Endothelial cell (in vitro differentiated cells): ENCODE results near the gene HDLBP. TPM values are rescaled to one million over a fixed set of nuclear protein-coding genes. Genes with fewer than 3 reads are reported as not detected.

Experiments
- DNase-seq: peaks from one replicate; pipeline ENCODE4 v3.0.0; 2021; ENCODE audit warnings: low spot score
- H3K27ac Mint-ChIP-seq: one replicate; pipeline ENCODE4 v1.8.0; 2021; ENCODE audit warnings: mixed read lengths, inconsistent platforms; ENCODE audit not compliant: unreplicated experiment
- H3K27me3 Mint-ChIP-seq: one replicate; pipeline ENCODE4 v1.8.0; 2021; ENCODE audit warnings: mild to moderate bottlenecking, moderate library complexity, mixed read lengths, inconsistent platforms; ENCODE audit not compliant: unreplicated experiment
- H3K36me3 Mint-ChIP-seq: one replicate; pipeline ENCODE4 v1.8.0; 2021; ENCODE audit warnings: mild to moderate bottlenecking, low read depth, mixed read lengths, inconsistent platforms; ENCODE audit not compliant: unreplicated experiment
- H3K4me1 Mint-ChIP-seq: one replicate; pipeline ENCODE4 v1.8.0; 2021; ENCODE audit warnings: mild to moderate bottlenecking, mixed read lengths, inconsistent platforms; ENCODE audit not compliant: unreplicated experiment
- H3K4me3 Mint-ChIP-seq: one replicate; pipeline ENCODE4 v1.8.0; 2021; ENCODE audit warnings: mild to moderate bottlenecking, mixed read lengths, inconsistent platforms; ENCODE audit not compliant: unreplicated experiment
- H3K9me3 Mint-ChIP-seq: one replicate; pipeline ENCODE4 v1.8.0; 2021; ENCODE audit warnings: mixed read lengths, inconsistent platforms; ENCODE audit not compliant: unreplicated experiment
- total RNA-seq: library from RNA; stranded (reverse); fragmentation: NEBNext Ultra II Directional; extraction: Animal tissue kit (Norgen Biotek cat#: 25700); gene quantifications from one replicate; pipeline ENCODE4 v1.2.1, GENCODE V29; 2021; ENCODE audit not compliant: unreplicated experiment
- TF ChIP-seq, protein P1 (sequence below): fragments of 200-600 bp; sonication (generic); IDR thresholded peaks from one replicate; pipeline ENCODE4 v1.5.0; 2021; ENCODE audit warnings: antibody characterized with exemption; ENCODE audit not compliant: unreplicated experiment

Gene HDLBP
- total RNA-seq, 1 donor from 2014 or later, result 364 TPM

DNA sequence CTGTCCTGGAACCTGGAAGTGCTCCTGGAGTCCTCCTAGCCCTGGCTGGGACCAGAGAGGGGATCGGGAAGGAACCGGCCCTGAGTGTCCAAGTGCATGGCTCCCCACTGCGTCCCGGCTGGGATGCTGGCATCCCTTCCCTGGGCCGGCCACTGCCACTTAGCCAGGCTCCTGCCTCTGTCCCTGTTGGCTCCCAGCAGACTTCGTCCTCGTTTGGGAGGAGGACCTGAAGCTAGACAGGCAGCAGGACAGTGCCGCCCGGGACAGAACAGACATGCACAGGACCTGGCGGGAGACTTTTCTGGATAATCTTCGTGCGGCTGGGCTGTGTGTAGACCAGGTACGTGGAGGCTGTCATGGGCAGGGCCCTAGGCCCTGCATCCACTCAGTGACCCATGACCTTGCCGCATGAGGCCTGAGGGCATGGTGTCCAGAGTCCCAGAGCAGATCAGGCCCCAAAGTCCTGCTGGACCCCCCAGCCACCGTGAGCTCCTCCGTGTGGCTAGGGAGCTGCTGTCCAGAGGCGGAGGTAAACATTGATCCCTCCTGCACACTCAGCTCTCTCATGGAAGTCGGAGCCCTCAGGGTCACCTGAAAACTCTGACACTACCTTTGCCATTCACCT is 119.9 kb downstream of the HDLBP start:
- Mint-ChIP-seq H3K9me3 (no peaks in the 10 kb centered on the region), H3K27me3 (peaks cover 4% of the 10 kb centered on the region), H3K36me3 (no peaks in the 10 kb centered on the region), H3K4me1 (no peaks in the 10 kb centered on the region), H3K27ac (no peak overlapping the region), H3K4me3 (no peak overlapping the region)
- TF ChIP-seq, protein P1, sequence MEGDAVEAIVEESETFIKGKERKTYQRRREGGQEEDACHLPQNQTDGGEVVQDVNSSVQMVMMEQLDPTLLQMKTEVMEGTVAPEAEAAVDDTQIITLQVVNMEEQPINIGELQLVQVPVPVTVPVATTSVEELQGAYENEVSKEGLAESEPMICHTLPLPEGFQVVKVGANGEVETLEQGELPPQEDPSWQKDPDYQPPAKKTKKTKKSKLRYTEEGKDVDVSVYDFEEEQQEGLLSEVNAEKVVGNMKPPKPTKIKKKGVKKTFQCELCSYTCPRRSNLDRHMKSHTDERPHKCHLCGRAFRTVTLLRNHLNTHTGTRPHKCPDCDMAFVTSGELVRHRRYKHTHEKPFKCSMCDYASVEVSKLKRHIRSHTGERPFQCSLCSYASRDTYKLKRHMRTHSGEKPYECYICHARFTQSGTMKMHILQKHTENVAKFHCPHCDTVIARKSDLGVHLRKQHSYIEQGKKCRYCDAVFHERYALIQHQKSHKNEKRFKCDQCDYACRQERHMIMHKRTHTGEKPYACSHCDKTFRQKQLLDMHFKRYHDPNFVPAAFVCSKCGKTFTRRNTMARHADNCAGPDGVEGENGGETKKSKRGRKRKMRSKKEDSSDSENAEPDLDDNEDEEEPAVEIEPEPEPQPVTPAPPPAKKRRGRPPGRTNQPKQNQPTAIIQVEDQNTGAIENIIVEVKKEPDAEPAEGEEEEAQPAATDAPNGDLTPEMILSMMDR, result no peak
- DNase-seq, result no peak

DNA sequence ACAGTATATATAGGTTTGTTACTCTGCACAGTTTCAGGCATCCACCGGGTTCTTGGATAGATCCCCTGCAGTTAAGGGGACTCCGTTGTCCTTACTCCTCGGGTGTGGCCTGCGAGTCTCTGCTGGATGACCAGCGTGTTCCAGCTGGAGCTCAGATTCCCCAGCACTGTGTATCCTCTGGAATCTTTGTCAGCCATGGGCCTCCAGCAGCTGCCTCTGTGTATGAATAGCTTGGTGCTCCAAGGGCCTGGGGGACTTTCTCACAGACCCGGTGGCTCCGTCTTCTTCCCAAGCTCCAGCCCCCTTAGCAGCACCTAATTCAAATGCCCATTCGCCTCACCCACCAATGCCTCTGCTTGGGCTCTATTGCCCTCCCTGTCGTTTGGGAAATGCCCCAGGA is 120.7 kb downstream of the HDLBP start:
- no peak for DNase-seq

GRCh38 chr2:241193271-241193670 is 122.2 kb downstream of the HDLBP start:
- peaks cover 4% of the 10 kb centered on the region for H3K27me3 Mint-ChIP-seq
- H3K9me3 Mint-ChIP-seq, result no peaks in the 10 kb centered on the region
- no peaks in the 10 kb centered on the region for H3K4me1 Mint-ChIP-seq
- H3K36me3 Mint-ChIP-seq, result no peaks in the 10 kb centered on the region
- no peak overlapping the region for H3K27ac Mint-ChIP-seq
- DNase-seq, result no peak
- no peak overlapping the region for H3K4me3 Mint-ChIP-seq
- TF ChIP-seq, protein P1, result no peak

More for the DNA sequence above, 120.7 kb downstream of the HDLBP start:
- peaks cover 4% of the 10 kb centered on the region for H3K27me3 Mint-ChIP-seq
- TF ChIP-seq, protein P1, result no peak
- no peak overlapping the region for H3K27ac Mint-ChIP-seq
- no peak overlapping the region for H3K4me3 Mint-ChIP-seq
- no peaks in the 10 kb centered on the region for H3K4me1 Mint-ChIP-seq
- no peaks in the 10 kb centered on the region for H3K9me3 Mint-ChIP-seq
- no peaks in the 10 kb centered on the region for H3K36me3 Mint-ChIP-seq

- H3K4me3 Mint-ChIP-seq, result no peak overlapping the region
- TF ChIP-seq, protein P1, result no peak
- no peak for DNase-seq
- H3K36me3 Mint-ChIP-seq, result no peaks in the 10 kb centered on the region
- peaks cover 6% of the 10 kb centered on the region for H3K27me3 Mint-ChIP-seq
- H3K9me3 Mint-ChIP-seq, result no peaks in the 10 kb centered on the region
- no peaks in the 10 kb centered on the region for H3K4me1 Mint-ChIP-seq
- H3K27ac Mint-ChIP-seq, result no peak overlapping the region
Measured at GRCh38 chr2:241191081-241191480, 124.4 kb downstream of the HDLBP start.

DNA sequence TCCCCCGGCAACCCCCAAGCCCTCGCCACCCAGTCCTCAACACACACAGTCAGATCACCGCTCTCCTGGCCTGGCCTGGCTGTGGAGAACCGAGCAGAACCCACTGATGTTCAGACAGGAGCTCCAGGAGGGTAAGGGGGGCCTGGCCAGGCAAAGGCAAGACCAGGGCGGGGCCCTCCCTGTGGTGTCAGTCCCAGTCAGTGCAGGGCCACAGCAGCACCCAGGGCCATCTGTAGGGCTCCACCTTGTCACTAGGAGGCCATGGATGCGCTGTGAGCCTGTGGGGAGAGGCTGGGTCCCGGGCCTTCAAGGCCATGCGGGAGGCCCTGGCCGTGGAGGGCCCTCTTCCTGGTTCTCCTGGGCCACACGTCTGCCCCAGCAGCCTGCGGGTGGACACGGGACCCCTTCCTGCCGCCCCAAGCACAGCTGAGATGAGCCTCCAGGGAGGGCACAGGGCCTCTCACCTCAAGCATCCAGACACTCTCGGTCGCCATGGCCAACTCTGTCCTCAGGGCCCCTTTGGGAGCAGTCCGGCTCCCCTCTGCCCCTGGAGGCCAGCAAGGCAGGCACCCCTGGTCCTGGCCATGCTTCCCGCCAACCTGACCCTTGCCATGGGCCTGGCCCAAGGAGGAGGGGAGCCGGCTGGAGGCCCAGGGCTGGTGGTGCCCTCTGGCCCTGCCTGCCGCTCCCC is 125.0 kb downstream of the HDLBP start:
- H3K4me1 Mint-ChIP-seq, result no peaks in the 10 kb centered on the region

More for the DNA sequence above, 125.0 kb downstream of the HDLBP start:
- no peak for DNase-seq
- H3K9me3 Mint-ChIP-seq, result no peaks in the 10 kb centered on the region
- H3K27ac Mint-ChIP-seq, result no peak overlapping the region
- peaks cover 5% of the 10 kb centered on the region for H3K27me3 Mint-ChIP-seq
- no peak overlapping the region for H3K4me3 Mint-ChIP-seq
- no peaks in the 10 kb centered on the region for H3K36me3 Mint-ChIP-seq
- TF ChIP-seq, protein P1, result no peak
